Fibroblast of lung (primary cell): ENCODE data around the gene CCDC89.

ENCODE experiments used
- CTCF ChIP-seq, 2 donors: IDR thresholded peaks in 1 of 2; conservative IDR thresholded peaks in 1 of 2; 1 replicate in 1 of 2; 2 replicates in 1 of 2; pipeline ENCODE4 v1.5.1; 2011 to 2012; ENCODE audit warnings: low read length in 2 of 2, control low read depth in 1 of 2, inconsistent platforms in 1 of 2, low read depth in 1 of 2, mild to moderate bottlenecking in 1 of 2
- EZH2 ChIP-seq: IDR thresholded peaks from 2 replicates; pipeline ENCODE4 v1.5.1; 2012; ENCODE audit warnings: low read length, control low read depth, mild to moderate bottlenecking; ENCODE audit errors: missing control alignments

GRCh38 chr11:85704967-85705366 is 19.0 kb upstream of the CCDC89 start:
- TF ChIP-seq CTCF (conservative IDR thresholded peaks at IDR 0.05 in 1 of 2, IDR thresholded peaks at IDR 0.05 in 1 of 2; ENCODE audit: low read depth in 1 of 2, low read length in 2 of 2) (no peak), EZH2 (no peak)
